ENCODE results near the gene CSTF1.

The CSTF1 gene

DNA sequence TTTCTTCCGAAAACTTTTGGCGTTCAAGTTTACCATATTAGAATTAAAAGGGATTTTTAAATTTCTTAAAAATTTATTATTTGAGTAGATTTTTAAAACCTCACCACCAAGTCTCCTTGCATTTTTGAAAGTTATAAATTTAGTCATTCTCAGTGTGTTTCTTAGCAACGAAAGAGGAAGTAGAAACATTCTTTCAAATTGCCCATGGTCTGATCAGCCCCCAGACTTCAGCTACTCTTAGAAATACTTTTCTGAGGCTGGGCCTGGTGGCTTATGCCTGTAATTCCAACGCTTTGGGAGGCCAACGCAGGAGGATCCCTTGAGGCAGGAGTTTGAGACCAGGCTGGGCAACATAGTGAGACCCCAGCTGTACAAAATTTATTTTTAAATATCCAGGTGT is 60.9 kb downstream of the CSTF1 start:
- TF ChIP-seq, protein P1, sequence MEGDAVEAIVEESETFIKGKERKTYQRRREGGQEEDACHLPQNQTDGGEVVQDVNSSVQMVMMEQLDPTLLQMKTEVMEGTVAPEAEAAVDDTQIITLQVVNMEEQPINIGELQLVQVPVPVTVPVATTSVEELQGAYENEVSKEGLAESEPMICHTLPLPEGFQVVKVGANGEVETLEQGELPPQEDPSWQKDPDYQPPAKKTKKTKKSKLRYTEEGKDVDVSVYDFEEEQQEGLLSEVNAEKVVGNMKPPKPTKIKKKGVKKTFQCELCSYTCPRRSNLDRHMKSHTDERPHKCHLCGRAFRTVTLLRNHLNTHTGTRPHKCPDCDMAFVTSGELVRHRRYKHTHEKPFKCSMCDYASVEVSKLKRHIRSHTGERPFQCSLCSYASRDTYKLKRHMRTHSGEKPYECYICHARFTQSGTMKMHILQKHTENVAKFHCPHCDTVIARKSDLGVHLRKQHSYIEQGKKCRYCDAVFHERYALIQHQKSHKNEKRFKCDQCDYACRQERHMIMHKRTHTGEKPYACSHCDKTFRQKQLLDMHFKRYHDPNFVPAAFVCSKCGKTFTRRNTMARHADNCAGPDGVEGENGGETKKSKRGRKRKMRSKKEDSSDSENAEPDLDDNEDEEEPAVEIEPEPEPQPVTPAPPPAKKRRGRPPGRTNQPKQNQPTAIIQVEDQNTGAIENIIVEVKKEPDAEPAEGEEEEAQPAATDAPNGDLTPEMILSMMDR (conservative IDR thresholded peaks at IDR 0.05), result no peak
- no peak for TF ChIP-seq ZFX (IDR thresholded peaks at IDR 0.05)
- H3K27ac ChIP-seq, result no peak overlapping the region

DNA sequence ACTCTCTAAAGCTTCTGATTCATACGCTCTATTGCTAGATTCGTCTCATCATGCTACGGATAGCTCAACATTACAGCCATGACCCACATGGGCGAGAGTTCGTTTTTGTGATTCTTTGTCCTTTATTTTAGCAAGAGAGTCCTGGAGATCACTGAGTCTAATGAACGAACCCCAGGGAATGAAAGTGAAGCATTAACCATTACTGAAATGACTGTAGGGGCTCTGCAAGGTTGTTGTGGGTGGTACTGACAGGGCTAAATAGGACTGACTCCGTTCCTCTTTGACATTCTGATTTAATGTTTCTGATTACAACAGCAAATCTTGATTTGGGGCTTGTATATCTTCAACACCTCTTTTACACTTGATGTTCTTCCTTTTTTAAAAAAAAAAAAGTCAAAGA is 62.3 kb downstream of the CSTF1 start:
- TF ChIP-seq ZFX (IDR thresholded peaks at IDR 0.05), result no peak
- TF ChIP-seq, protein P1 (conservative IDR thresholded peaks at IDR 0.05), result no peak

More for the DNA sequence above, 62.3 kb downstream of the CSTF1 start:
- no peak overlapping the region for H3K27ac ChIP-seq

Measured in C4-2B (cell line).